HS-27A (cell line): ENCODE measurements around the gene CKAP2L.
"Not testable (repeated sequence)": the region's sequence is repeated elsewhere in the genome, so short reads cannot be mapped to it uniquely, and the experiment has no call there.

Experiments used
- DNase-seq: peaks from one replicate; pipeline ENCODE4 v3.0.0-alpha.2; 2012; ENCODE audit warnings: low read depth, missing footprints

The CKAP2L gene

DNA sequence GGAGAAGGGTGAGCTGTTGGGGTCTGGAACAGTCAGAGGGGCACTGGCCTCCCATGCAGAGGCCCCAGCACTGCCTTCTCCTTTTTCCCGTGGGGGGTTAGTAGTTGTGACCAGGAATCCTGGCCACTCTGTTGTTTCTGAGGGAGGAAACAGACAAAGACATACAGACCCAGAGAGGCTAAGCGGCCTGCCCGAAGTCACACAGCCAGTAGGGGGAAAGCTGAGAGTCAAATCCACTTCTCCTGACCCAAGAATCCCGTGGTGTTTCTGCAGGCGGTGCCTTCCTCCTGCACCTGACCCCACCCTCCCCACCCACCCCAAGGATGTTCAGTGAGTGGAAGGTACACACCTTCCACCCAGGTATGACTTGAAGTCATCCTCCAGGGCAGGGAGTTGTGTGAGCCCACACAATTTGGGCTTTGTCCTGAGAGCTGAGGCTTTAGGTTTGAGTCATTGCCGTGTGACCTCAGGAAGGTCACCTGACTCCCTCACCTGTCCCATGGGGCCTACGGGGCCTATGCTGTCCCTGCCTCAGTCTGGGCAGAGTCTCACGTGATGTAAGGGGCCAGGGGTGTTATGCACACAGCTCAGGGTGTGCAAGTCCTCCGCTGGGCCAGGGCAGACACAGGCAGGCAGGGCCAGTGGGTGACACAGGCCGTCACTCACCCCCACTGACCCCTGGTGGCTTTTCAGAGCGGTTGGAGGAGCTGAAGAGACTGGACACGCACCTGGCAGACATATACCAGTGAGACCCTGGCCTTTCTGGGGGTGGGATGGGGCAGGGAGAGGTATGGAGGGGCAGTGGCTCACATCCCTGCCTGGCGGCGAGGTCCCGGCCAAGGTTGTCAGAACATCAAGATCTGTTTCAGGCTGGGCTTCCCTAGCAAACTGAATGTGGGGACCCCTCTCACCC lies 38.6 kb downstream of the CKAP2L start:
- DNase-seq = no peak

DNA sequence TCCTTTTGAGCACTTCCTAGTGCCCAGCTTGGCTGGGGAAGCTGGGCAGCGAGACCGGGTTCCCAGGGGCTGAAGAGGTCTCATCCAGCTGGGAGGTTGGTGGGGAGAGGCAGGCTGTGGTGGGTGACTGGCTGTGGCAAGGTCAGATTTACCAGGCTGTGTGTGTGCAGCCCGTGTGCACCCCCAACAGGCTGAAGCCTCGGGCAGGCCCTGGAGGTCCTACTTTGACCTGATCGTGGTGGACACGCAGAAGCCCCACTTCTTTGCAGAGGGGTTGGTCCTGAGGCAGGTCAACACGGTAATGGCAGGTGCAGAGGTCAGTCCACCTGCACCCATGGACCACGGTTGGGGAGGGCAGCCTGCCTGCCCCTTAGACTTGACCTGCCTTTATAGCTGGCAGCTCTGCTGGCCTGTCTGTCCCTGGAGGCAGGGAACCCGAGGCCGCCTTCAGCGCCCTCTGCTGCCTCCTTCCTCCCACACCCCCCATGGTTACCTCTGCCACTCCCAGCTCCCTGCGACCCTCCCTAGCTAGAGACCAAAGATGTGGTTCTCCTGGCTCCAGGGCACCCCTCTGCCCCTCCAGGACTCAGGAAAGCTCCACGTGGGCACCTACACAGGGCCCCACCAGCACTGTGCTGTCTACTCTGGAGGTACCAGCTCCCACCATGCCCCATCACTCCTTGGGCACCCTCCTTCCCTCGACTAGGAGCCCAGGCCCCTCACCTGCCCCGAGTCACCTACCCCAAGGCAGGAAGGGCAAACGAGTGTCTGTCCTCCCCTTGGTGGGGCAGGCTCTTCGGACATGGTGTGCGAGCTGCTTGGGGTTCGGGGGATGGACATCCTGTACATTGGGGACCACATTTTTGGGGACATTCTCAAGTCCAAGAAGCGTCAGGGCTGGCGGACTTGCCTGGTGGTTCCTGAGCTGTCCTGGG lies 39.6 kb downstream of the CKAP2L start:
- no peak for DNase-seq

DNA sequence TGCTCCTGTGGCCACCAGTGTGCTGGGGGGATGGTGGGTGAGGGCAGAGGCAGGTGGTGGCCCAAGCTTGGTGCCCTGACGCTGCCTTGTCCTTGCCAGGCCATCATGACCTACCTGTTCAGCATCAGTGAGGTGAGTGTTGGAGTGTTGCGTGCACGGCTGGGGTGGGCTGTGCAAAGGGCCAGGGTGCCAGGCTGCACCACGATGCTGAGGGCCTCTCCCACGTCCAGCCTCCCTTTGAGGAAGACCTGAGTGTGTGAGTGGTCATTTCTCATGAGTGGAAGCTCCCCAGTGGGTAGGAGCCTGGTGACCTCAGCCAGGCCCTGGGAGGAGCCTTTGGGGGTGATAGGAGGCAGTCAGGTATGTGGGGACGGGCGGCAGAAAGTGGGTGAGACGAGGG lies 40.4 kb downstream of the CKAP2L start:
- no peak for DNase-seq

DNA sequence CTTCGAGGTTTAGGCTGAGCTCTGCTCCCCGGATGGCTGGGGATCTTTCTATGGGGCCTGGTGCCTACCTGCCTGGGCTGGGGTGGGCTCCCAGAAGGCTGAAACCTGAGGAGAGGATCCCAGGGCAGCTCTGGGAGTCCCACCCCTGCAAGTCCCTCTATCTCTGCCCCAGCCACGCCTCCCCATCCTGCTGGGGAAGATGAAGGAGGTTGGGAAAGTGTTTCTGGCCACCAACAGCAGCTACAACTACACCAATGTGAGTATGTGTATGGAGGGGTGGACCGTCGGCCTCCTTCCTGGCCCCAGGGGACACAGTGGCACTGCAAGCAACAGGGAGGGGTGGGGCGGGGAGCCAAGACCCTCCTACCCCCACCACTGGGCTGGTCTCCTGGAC lies 40.9 kb downstream of the CKAP2L start:
- no peak for DNase-seq

DNA sequence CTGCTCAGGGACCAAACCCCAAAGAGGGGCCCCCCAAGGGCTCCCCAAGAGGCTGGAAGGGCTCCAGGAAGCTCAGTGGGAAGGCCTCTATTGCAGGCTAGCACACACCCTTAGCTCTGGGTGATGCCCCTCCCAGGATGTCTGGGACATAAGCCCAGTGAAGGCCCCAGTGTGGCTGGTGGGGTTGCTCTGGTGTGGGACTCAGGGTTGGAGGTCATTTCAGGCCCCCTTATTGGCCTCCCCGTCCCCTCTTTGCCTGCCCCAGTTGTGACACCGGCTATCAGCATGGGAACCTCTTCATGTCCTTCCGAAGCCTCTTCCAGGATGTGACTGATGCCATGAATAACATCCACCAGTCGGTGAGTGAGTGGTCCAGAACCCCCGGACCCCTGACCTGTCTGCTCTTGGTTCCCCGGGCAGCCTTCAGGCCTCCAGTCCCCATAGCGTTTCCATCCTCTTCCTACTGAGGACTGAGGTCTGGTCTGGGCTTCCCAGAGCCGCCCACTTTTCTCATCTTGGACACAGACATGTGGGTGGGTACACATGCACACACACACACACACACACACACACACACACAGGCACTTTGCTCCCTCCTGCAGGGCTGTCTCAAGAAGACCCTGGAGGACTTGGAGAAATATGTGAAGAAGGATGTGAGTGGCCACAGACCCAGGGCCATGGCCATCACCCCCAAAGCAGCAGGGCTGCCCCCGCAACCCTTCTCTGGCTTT lies 41.4 kb downstream of the CKAP2L start:
- DNase-seq = no peak

DNA sequence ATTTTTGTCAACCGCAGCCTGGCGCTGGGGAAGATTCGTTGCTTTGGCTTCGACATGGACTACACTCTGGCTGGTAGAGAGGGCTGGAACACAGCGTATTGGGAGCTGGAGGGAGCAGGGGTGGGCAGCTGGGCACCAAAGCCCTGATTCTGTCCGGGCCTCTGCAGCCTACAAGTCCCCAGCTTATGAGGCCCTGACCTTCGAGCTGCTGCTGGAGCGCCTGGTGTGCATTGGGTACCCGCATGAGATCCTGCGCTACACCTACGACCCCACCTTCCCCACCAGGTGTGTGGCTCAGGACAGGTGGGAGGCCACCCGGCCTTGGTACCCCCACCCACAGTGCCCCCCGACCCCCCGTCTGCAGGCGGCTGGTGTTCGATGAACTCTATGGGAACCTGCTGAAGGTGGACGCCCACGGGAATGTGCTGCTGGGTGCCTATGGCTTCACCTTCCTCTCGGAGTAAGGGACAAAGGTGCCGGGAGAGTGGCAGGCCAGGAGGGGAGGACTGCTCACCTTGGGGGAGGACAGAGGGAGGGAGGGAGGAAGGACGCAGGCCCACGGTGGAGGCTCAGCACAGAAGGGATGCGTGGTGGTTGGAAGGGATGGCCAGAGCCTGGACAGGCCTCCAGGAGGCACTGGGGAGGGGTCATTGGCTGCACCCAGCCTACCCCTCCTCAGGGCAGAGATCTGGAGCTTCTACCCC lies 42.4 kb downstream of the CKAP2L start:
- no peak for DNase-seq

DNA sequence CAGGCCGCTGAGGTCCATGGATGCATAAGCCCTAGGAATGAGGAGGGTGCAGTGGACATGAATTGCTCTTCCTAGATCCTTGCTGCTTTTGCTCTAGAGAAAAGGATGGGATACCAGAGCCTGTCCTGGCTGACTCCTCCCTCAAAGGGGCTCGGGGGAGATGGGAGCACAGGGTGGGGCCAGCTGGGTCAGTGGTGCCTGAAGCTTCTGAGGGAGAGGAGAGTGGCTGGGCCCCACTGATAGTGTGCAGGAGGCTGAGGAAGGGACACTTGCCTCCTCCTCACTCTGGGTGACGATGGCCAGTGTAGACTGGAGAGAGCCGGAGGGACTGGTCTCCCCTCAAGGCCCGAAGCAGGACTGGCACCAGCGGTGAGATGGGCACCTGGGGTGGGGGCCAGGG lies 43.6 kb downstream of the CKAP2L start, which contains the start of gene NT5DC4:
NT5DC4 (plus strand) TSS at position 236 of the 400 bp plus-strand sequence; CDS start at position 296, 60 bp downstream.
- no peak for DNase-seq

DNA sequence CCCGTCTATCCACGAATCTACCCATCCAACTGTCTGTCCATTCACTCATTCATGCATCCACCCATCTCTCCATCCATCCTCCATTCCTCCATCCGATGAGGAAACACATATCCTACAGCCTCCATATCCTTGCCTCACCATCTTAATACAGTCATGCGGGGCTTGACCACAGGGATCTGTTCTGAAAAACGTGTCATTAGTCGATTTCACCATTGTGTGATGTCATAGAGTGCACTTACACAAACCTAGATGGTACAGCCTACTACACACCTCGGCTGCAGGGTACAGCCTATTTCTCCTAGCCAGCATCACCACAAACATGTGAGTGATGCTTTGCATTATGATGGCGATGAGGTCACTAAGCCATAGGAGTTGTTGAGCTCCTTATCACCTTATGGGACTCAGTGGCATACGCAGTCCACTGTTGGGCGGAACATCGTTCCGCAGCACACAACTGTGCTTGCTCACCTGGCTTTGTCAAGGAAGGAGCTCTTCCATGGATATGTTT lies 45.5 kb downstream of the CKAP2L start:
- no peak for DNase-seq

DNA sequence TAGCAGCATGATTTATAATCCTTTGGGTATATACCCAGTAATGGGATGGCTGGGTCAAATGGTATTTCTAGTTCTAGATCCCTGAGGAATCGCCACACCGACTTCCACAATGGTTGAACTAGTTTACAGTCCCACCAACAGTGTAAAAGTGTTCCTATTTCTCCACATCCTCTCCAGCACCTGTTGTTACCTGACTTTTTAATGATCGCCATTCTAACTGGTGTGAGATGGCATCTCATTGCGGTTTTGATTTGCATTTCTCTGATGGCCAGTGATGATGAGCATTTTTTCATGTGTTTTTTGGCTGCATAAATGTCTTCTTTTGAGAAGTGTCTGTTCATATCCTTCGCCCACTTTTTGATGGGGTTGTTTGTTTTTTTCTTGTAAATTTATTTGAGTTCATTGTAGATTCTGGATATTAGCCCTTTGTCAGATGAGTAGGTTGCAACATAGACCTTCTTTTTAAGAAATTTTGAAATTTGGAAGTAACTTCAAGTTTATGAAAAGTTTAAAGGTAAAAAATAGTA lies 47.5 kb downstream of the CKAP2L start:
- not testable (repeated sequence) for DNase-seq

DNA sequence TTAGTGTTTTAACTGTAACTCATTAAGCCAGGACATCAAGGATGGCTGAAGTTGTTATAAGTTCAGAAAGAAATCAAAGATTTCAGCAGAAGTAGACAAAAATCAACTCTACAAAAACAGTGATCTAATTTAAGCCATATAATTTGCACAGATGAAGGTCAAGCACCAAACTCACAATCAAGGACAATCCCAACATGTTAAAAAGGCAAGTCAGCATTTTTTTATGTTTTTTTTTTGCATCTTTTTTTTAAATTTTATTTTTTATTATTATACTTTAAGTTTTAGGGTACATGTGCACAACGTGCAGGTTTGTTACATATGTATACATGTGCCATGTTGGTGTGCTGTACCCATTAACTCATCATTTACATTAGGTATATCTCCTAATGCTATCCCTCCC lies 48.3 kb downstream of the CKAP2L start:
- DNase-seq = not testable (repeated sequence)

DNA sequence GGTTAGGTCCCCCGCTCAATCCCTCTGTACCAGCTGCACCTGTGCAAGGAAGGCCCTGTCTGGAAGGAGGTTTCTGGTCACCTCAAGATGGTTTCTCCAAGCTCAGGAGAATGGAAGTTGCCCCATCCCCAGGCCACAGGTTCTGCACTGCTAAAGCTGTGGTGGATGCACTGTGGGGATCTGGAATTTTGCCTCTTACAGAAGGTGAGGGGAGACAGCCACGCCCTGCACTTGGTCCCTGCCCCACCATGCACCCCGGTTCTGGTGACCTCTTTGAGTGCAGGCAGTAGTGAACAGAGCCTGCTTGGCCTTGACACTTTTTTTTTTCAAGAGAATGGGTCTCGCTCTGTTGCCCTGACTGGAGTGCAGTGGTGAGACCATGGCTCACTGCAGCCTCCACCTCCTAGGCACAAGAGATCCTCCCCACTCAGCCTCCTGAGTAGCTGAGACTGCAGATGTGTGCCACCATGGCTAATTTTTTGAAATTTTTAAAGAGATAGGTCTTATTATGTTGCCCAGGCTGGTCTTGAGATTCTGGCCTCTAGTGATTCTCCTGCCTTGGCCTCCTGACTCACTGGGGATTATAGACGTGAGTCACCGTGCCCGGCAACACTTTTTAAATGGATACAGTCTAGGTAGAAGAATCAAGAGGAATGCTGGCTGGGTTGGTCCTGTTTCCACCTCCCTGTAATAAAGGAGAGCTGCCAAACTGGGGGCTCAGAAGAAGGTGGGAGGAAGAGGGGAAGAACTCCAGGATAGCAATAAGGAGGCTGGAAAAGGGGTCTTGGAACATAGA lies 49.4 kb downstream of the CKAP2L start:
- peak; percentile 75 for DNase-seq

DNA sequence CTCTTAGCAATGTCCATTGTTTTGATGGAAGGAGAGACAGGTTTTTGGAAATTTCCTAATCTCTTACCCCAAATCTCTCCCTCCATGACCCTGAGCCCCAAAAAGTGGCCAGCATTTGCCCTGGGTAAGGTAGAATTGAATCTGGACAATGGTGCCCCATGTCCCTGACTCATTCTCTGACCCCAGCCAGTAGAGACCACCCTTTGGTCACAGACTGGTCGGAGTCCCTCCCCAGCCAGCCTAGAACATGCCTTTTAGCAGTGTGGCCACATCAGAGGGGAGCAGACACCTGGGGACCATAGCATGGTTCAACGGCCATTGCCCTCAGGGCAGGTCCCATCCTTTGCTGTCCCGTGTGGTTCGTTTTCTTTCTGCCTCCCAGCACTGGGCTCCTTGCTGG lies 50.1 kb downstream of the CKAP2L start:
- no peak for DNase-seq

DNA sequence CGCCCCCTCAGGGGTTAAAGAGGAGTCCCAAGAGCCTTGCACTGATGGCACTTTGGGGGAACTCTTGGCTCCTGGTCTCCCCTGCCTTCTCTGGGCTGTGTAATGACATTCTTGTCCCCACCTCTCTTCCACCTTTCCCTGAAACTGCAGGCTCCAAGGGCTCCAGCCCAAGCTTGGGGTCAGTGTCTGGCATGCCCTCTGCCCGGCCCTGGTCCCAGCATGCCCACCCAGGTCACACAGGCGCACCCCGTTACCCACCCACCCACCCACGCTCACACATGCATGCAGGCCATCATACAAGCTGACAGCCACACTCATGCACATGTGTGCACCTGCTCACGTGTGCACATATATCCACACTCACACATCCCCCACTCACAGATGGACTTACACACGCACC lies 50.5 kb downstream of the CKAP2L start:
- no peak for DNase-seq

DNA sequence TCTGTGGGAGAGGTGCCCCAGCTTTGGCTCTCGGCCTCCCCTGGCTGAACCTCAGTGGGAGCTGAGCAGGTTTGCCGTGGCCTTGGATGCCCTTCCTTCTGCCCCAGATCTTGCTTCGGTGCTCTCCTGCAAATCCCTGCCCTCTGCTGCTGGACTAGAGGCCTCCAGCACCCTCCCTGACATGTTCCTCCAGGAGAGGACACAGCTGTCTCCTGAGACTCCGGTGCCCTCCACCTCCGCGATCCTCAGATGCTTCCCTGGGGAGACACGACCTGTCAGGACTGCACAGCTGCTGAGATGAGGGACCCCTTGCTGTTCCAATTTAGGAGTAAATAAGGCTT lies 50.9 kb downstream of the CKAP2L start:
- DNase-seq = no peak

DNA sequence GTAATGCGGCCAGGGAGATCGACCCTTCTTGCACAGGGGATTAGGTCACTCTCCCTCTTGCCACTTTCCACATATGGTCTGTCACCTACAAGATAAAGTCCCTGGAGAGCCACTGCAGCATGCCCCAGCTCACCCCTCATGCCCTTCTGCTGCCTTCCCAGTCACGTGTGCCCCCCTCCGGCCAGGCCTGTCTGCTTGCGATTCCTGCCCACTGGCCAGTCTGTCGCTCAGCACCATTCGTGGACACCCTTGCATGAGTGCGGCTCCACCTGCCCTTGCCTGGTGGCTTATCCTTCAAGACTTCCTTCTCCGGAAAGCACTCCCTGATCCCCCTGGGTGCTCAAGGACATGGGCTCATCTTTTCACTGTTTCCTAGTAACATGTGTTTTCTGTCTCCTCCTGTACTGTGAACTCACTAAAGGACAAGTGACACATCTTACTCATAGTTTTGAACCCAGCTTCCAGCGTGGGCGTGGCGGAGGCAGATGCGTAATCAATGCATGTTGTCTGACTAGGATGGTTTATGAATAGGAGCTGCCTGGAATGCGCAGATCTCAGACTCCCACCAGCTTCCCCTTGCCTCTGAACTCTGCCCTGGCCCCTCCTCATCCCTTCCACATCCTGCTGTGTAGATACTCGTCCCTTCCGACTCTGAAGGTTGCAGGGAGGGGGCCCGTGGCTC lies 51.4 kb downstream of the CKAP2L start:
- DNase-seq = no peak

DNA sequence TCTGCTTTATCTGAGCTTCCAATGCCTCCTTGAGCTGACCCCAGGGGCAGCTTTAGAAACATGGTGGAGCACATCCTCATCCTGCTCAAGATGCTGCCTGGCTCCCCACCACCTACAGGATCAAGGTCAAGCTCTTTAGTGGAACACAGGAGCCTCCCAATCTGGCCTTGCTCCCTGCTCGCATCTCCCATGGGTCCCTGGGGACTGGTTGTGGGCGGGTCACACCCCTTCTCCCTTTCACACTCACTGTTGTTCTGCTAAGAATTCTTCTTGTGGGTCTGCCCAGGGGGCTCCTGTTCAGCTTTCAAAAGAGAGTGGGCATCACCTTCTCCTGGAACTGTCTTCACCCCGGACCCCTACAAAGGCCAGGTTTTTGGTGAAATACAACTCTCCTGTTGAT lies 51.9 kb downstream of the CKAP2L start:
- no peak for DNase-seq

DNA sequence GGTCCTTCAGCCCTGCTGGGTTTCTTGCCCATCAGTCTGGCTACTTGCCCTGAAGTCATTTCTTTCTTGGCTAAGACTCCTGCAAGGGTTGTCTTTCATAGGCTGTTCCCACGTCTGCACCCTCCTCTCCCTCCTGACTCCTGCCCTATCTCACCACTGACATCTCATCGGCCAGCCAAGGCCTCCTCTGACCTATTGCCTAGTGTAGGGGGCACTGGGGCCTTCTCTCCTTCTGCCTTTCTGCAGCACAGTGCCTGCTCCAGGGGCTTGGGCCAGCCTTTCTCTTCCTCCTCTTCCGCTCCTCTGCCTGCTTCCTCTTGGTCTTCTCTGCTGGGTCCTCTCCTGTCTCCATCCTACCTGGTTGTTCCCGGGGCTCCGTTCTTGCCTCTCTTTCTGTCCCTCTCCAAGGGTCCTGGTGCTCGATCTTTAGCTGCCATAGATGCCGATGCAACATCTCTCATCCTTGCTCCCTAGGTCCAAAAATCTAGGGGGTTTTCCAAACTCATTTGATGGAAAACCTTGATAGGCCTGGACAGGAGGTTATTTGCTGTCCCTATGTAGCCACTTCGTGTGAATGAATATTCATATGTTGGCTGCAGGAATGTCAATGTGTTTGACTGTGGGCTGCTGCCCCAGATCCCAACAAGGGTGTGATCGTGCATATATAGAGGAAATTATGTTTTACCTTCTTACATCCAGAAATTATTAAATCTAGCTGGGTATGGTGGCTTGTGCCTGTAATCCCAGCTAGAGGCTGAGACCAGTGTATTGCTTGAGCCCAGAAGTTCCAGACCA lies 53.3 kb downstream of the CKAP2L start:
- DNase-seq = no peak

DNA sequence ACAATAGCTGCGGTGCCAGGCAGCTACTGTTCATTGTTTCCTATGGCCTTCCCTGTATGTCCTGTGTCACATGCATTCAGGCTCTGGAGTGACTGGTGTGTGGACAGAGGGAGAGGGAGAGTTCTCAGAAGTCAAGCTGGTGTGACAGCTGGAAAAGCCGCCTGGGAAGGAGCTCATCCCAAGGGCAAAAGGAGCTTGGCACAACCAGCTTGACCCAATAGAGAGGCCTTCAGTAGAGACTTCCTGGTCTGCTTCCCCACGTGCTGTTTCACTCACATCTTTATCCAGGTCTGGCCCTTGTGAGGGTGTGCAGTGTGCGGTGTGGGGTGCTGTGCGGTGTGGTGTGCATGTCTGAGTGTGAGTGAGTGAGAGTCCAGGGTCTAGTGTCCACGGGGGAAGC lies 54.7 kb downstream of the CKAP2L start:
- no peak for DNase-seq

DNA sequence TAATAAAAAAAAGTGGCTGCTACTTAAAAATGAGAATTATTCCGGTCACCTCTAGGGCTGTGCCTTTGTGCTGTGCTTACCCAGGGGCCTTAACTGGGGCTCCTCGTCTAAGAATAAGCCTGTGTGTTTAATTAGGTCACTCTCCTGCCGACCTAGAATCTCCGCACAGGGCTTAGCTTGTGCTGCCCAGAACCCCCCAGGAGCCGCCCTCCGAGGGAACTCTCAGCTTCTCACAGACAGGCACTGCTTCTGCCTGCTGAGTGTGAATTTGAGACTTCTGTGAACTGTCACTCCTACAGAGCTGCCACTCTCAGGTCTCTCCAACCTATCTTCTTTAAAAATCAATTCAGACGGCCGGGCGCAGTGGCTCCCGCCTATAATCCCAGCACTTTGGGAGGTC lies 55.4 kb downstream of the CKAP2L start:
- DNase-seq = no peak
